A549 (cell line): ENCODE results near the gene C11orf65.

Experiments used
- CEBPB ChIP-seq, 2 experiments: fragments of >200 bp in 1 of 2; sonication (Bioruptor Twin) in 1 of 2; formaldehyde crosslinking in 1 of 2; IDR thresholded peaks; 2 replicates each; pipeline ENCODE4 v1.6.1; 2012 to 2016
- EP300 ChIP-seq, 2 experiments: fragments of >200 bp; sonication (Bioruptor Twin); formaldehyde crosslinking; IDR thresholded peaks; 2 replicates in 1 of 2; 3 replicates in 1 of 2; pipeline ENCODE4 v1.6.1; 2016 to 2017
- ESRRA ChIP-seq: fragments of 150-350 bp; IDR thresholded peaks from 2 replicates; pipeline ENCODE4 v1.6.1; 2014; ENCODE audit warnings: mild to moderate bottlenecking, low read length, borderline replicate concordance
- GATA3 ChIP-seq: IDR thresholded peaks from 2 replicates; pipeline ENCODE4 v1.6.1; 2012; ENCODE audit warnings: borderline replicate concordance
- NFE2L2 ChIP-seq: fragments of 150-350 bp; conservative IDR thresholded peaks from 2 replicates; pipeline ENCODE4 v1.6.1; 2014; ENCODE audit warnings: low read length
- POLR2A ChIP-seq: IDR thresholded peaks from 2 replicates; pipeline ENCODE4 v1.6.1; 2012; ENCODE audit warnings: mild to moderate bottlenecking, low read length
- RARB ChIP-seq: fragments of 250-450 bp; sonication (Bioruptor Pico); IDR thresholded peaks from 2 replicates; pipeline ENCODE4 v1.8.0; 2021; ENCODE audit warnings: mild to moderate bottlenecking, moderate library complexity
- RNF2 ChIP-seq: fragments of 200-600 bp; sonication (generic); IDR thresholded peaks from 2 replicates; pipeline ENCODE4 v1.6.1; 2016; ENCODE audit warnings: low read depth, mild to moderate bottlenecking, antibody characterized with exemption, moderate library complexity, borderline replicate concordance
- TF ChIP-seq, protein P1 (sequence below): fragments of >200 bp; sonication (Bioruptor Twin); formaldehyde crosslinking; IDR thresholded peaks from 3 replicates; pipeline ENCODE4 v1.5.1; 2016

DNA sequence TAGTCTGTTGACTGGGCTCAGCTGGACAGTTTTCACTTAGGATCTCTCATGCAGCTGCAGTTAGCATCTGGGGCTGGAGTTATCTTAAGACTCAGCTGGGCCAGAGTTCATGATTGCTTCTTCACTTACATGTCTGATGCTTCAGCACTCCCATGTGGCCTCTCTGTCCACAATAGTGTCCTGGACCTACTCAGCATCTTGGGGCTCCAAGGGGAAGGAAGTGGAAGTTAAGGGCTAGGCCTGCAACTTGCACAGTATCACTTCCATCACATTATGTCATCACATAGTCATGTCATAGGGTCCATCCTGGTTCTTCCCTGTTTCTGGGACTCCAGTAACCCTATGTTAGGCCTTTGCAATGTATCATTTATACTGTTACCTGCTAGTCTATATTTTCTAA is 115.9 kb downstream of the C11orf65 start:
- no peak for TF ChIP-seq CEBPB (IDR thresholded peaks at IDR 0.05)
- TF ChIP-seq POLR2A = no peak
- no peak for TF ChIP-seq EP300 (IDR thresholded peaks at IDR 0.05)
- no peak for TF ChIP-seq NFE2L2
- TF ChIP-seq ESRRA = no peak
- TF ChIP-seq RNF2 = no peak
- TF ChIP-seq, protein P1, sequence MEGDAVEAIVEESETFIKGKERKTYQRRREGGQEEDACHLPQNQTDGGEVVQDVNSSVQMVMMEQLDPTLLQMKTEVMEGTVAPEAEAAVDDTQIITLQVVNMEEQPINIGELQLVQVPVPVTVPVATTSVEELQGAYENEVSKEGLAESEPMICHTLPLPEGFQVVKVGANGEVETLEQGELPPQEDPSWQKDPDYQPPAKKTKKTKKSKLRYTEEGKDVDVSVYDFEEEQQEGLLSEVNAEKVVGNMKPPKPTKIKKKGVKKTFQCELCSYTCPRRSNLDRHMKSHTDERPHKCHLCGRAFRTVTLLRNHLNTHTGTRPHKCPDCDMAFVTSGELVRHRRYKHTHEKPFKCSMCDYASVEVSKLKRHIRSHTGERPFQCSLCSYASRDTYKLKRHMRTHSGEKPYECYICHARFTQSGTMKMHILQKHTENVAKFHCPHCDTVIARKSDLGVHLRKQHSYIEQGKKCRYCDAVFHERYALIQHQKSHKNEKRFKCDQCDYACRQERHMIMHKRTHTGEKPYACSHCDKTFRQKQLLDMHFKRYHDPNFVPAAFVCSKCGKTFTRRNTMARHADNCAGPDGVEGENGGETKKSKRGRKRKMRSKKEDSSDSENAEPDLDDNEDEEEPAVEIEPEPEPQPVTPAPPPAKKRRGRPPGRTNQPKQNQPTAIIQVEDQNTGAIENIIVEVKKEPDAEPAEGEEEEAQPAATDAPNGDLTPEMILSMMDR = no peak
- TF ChIP-seq RARB = no peak
- no peak for TF ChIP-seq GATA3
